Neural cell (in vitro differentiated cells): ENCODE measurements around the gene PHYHIPL. TPM values are rescaled to one million over a fixed set of nuclear protein-coding genes. Genes with fewer than 3 reads are reported as not detected.

Experiments
- H2AFZ ChIP-seq: fragments of 200-600, 300-800 bp; sonication (generic), shearing (Covaris generic); 2 replicates; pipeline ENCODE4 v1.6.0; 2014; ENCODE audit warnings: low read depth, mild to moderate bottlenecking, antibody characterized with exemption, low read length, moderate library complexity
- H3F3A ChIP-seq: fragments of 200-600 bp; shearing (Covaris generic); 2 replicates; pipeline ENCODE4 v1.6.1; 2016; ENCODE audit warnings: mild to moderate bottlenecking, moderate library complexity, mixed read lengths, antibody characterized with exemption, low read length; ENCODE audit not compliant: insufficient read depth, poor library complexity, severe bottlenecking
- H3K27ac ChIP-seq: fragments of 200-600, 300-800 bp; sonication (generic), shearing (Covaris generic); 2 replicates; pipeline ENCODE4 v1.5.1; 2014; ENCODE audit warnings: mild to moderate bottlenecking, low read length, moderate library complexity
- H3K27me3 ChIP-seq: fragments of 300-800, 200-600 bp; sonication (generic), shearing (Covaris generic); 2 replicates; pipeline ENCODE4 v1.6.0; 2014; ENCODE audit warnings: mild to moderate bottlenecking, low read depth, low read length, moderate library complexity; ENCODE audit not compliant: insufficient read depth
- H3K36me3 ChIP-seq: fragments of 300-800, 200-600 bp; sonication (generic), shearing (Covaris generic); 2 replicates; pipeline ENCODE4 v1.5.1; 2014; ENCODE audit warnings: mild to moderate bottlenecking, antibody characterized with exemption, low read length, moderate library complexity; ENCODE audit not compliant: insufficient read depth
- H3K4me2 ChIP-seq: fragments of 300-800, 200-600 bp; sonication (generic), shearing (Covaris generic); 2 replicates; pipeline ENCODE4 v1.6.0; 2014; ENCODE audit warnings: mild to moderate bottlenecking, low read length
- H3K4me3 ChIP-seq: fragments of 300-800, 200-600 bp; sonication (generic), shearing (Covaris generic); 2 replicates; pipeline ENCODE4 v1.5.1; 2014; ENCODE audit warnings: mild to moderate bottlenecking, low read length, moderate library complexity
- H3K79me2 ChIP-seq: fragments of 200-600 bp; shearing (Covaris generic); replicated peaks from 2 replicates; pipeline ENCODE4 v1.6.0; 2014; ENCODE audit warnings: mild to moderate bottlenecking, low read length, moderate library complexity; ENCODE audit not compliant: insufficient read depth
- H3K9ac ChIP-seq: fragments of 300-800, 200-600 bp; sonication (generic), shearing (Covaris generic); 2 replicates; pipeline ENCODE4 v1.6.1; 2016; ENCODE audit warnings: mild to moderate bottlenecking, low read length, mixed read lengths
- H3K9me2 ChIP-seq: fragments of 200-600 bp; shearing (Covaris generic); 2 replicates; pipeline ENCODE4 v1.6.1; 2016; ENCODE audit warnings: mild to moderate bottlenecking, low read length, mixed read lengths; ENCODE audit not compliant: insufficient read depth
- H3K9me3 ChIP-seq: fragments of 200-600, 300-800 bp; sonication (generic), shearing (Covaris generic); 2 replicates; pipeline ENCODE4 v1.6.1; 2016; ENCODE audit warnings: mild to moderate bottlenecking, mixed run types, low read length, moderate library complexity, mixed read lengths
- H4K20me1 ChIP-seq: fragments of 200-600 bp; shearing (Covaris generic); 2 replicates; pipeline ENCODE4 v1.6.1; 2016; ENCODE audit warnings: mild to moderate bottlenecking, mixed run types; ENCODE audit not compliant: insufficient read depth
- CTCF ChIP-seq: fragments of 450-650 bp; IDR thresholded peaks from 2 replicates; pipeline ENCODE4 v1.5.1; 2014; ENCODE audit warnings: antibody characterized with exemption, mild to moderate bottlenecking, moderate library complexity; ENCODE audit not compliant: poor library complexity, severe bottlenecking
- EP300 ChIP-seq: fragments of 450-650 bp; conservative IDR thresholded peaks from 2 replicates; pipeline ENCODE4 v1.6.1; 2014; ENCODE audit warnings: antibody characterized with exemption, mild to moderate bottlenecking, moderate library complexity; ENCODE audit not compliant: poor library complexity, severe bottlenecking
- EZH2 ChIP-seq: fragments of 200-600, 300-800 bp; shearing (Covaris generic), sonication (generic); IDR thresholded peaks from 2 replicates; pipeline ENCODE4 v1.6.1; 2014; ENCODE audit warnings: antibody characterized with exemption, low read length, borderline replicate concordance, mild to moderate bottlenecking; ENCODE audit not compliant: insufficient read depth, poor library complexity, severe bottlenecking
- MXI1 ChIP-seq: fragments of 450-650 bp; conservative IDR thresholded peaks from 2 replicates; pipeline ENCODE4 v1.6.1; 2014; ENCODE audit warnings: antibody characterized with exemption, mild to moderate bottlenecking; ENCODE audit not compliant: poor library complexity, severe bottlenecking
- POLR2AphosphoS5 ChIP-seq: IDR thresholded peaks from 2 replicates; pipeline ENCODE4 v1.6.1; 2012
- RAD21 ChIP-seq: fragments of 450-650 bp; conservative IDR thresholded peaks from 2 replicates; pipeline ENCODE4 v1.6.1; 2014; ENCODE audit warnings: antibody characterized with exemption, mild to moderate bottlenecking, moderate library complexity
- SMC3 ChIP-seq: fragments of 450-650 bp; conservative IDR thresholded peaks from 2 replicates; pipeline ENCODE4 v1.6.1; 2014; ENCODE audit warnings: antibody characterized with exemption, mild to moderate bottlenecking, moderate library complexity; ENCODE audit not compliant: poor library complexity
- TAF1 ChIP-seq: IDR thresholded peaks from 2 replicates; pipeline ENCODE4 v1.6.1; 2012; ENCODE audit warnings: low read depth
- polyA plus RNA-seq: library from polyadenylated mRNA; depleted of rRNA; stranded (reverse); fragments of >200 nt; gene quantifications from 2 replicates; pipeline ENCODE4 v1.2.3, GENCODE V29; 2014
- TF ChIP-seq, protein P1 (sequence below): IDR thresholded peaks from 2 replicates; pipeline ENCODE4 v1.6.1; 2012; ENCODE audit warnings: borderline replicate concordance

PHYHIPL gene
- polyA plus RNA-seq, 1 donor from 2014 or later, result 33.9 TPM

- Histone ChIP-seq H3K79me2 (peaks cover 3% of the 10 kb centered on the region), H3K9me3 (no peaks in the 10 kb centered on the region), H3K27ac (peak overlapping the region; percentile 58), H3F3A (peaks cover 7% of the 10 kb centered on the region), H3K9ac (peak overlapping the region; percentile 42), H4K20me1 (no peaks in the 10 kb centered on the region), H3K9me2 (no peaks in the 10 kb centered on the region), H3K27me3 (no peaks in the 10 kb centered on the region), H3K4me3 (peak overlapping the region; percentile 40), H2AFZ (no peak overlapping the region), H3K4me2 (peak overlapping the region; percentile 44), H3K36me3 (peaks cover 8% of the 10 kb centered on the region)
- no peak for TF ChIP-seq SMC3
- no peak for TF ChIP-seq MXI1
- TF ChIP-seq POLR2AphosphoS5, result no peak
- no peak for TF ChIP-seq TAF1
- no peak for TF ChIP-seq EP300
- TF ChIP-seq CTCF, result no peak
- TF ChIP-seq EZH2, result no peak
- TF ChIP-seq, protein P1, sequence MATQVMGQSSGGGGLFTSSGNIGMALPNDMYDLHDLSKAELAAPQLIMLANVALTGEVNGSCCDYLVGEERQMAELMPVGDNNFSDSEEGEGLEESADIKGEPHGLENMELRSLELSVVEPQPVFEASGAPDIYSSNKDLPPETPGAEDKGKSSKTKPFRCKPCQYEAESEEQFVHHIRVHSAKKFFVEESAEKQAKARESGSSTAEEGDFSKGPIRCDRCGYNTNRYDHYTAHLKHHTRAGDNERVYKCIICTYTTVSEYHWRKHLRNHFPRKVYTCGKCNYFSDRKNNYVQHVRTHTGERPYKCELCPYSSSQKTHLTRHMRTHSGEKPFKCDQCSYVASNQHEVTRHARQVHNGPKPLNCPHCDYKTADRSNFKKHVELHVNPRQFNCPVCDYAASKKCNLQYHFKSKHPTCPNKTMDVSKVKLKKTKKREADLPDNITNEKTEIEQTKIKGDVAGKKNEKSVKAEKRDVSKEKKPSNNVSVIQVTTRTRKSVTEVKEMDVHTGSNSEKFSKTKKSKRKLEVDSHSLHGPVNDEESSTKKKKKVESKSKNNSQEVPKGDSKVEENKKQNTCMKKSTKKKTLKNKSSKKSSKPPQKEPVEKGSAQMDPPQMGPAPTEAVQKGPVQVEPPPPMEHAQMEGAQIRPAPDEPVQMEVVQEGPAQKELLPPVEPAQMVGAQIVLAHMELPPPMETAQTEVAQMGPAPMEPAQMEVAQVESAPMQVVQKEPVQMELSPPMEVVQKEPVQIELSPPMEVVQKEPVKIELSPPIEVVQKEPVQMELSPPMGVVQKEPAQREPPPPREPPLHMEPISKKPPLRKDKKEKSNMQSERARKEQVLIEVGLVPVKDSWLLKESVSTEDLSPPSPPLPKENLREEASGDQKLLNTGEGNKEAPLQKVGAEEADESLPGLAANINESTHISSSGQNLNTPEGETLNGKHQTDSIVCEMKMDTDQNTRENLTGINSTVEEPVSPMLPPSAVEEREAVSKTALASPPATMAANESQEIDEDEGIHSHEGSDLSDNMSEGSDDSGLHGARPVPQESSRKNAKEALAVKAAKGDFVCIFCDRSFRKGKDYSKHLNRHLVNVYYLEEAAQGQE, result no peak
- TF ChIP-seq RAD21, result no peak
These were observed 107.1 kb downstream of the PHYHIPL start for GRCh38 chr10:59283456-59284091.

- H2AFZ ChIP-seq, result no peak overlapping the region
- peaks cover 12% of the 10 kb centered on the region for H3K36me3 ChIP-seq
- no peaks in the 10 kb centered on the region for H3K27me3 ChIP-seq
- H3K4me2 ChIP-seq, result no peak overlapping the region
- H3F3A ChIP-seq, result peaks cover 3% of the 10 kb centered on the region
- no peaks in the 10 kb centered on the region for H4K20me1 ChIP-seq
- no peaks in the 10 kb centered on the region for H3K9me2 ChIP-seq
- no peaks in the 10 kb centered on the region for H3K79me2 ChIP-seq
- H3K27ac ChIP-seq, result peak overlapping the region; percentile 58
- peak overlapping the region; percentile 42 for H3K9ac ChIP-seq
- peak overlapping the region; percentile 40 for H3K4me3 ChIP-seq
- H3K9me3 ChIP-seq, result no peaks in the 10 kb centered on the region
- TF ChIP-seq EZH2, result no peak
- TF ChIP-seq MXI1, result no peak
- TF ChIP-seq TAF1, result no peak
- TF ChIP-seq SMC3, result no peak
- no peak for TF ChIP-seq RAD21
- TF ChIP-seq EP300, result no peak
- TF ChIP-seq, protein P1, result no peak
- TF ChIP-seq CTCF, result no peak
- TF ChIP-seq POLR2AphosphoS5, result no peak
These were observed 107.9 kb downstream of the PHYHIPL start for GRCh38 chr10:59284118-59284975.
